GM12873 (cell line): ENCODE measurements around the gene CCDC85C.

Source experiments
- CTCF ChIP-seq: IDR thresholded peaks from 2 replicates; pipeline ENCODE4 v1.5.1; 2012; ENCODE audit warnings: low read depth, mild to moderate bottlenecking, moderate library complexity, low read length, control low read depth; ENCODE audit not compliant: insufficient read depth; ENCODE audit errors: missing control alignments

The CCDC85C gene

GRCh38 chr14:99581938-99582337 is 22.1 kb downstream of the CCDC85C start:
- no peak for TF ChIP-seq CTCF

- no peak for TF ChIP-seq CTCF
Observed at GRCh38 chr14:99581374-99581773, 22.6 kb downstream of the CCDC85C start.

GRCh38 chr14:99579903-99580571 is 24.0 kb downstream of the CCDC85C start:
- no peak for TF ChIP-seq CTCF

GRCh38 chr14:99579120-99579836 is 24.7 kb downstream of the CCDC85C start:
- TF ChIP-seq CTCF, result no peak

GRCh38 chr14:99578541-99579101 is 25.4 kb downstream of the CCDC85C start:
- no peak for TF ChIP-seq CTCF

GRCh38 chr14:99576761-99577705 is 27.0 kb downstream of the CCDC85C start:
- TF ChIP-seq CTCF, result no peak
